Activated B cell treated with CpG ODN at 0.5 μM for 24 hours (primary cell): ENCODE results near the gene ELL3. TPM values are rescaled to one million over a fixed set of nuclear protein-coding genes. Genes with fewer than 3 reads are reported as not detected.
"Not testable (repeated sequence)": the region's sequence is repeated elsewhere in the genome, so short reads cannot be mapped to it uniquely, and the experiment has no call there.

Source experiments
- ATAC-seq: fragments of 200-7000 bp; cut with Tn5 transposase; one replicate; pipeline ENCODE4 v1.10.0; 2021; ENCODE audit warnings: low read depth, mild to moderate bottlenecking, moderate library complexity
- CTCF ChIA-PET: fragments of 350-600 bp; sonication (Branson Sonifier 250); formaldehyde crosslinking; loops from one replicate; lab custom pipeline; 2021; ENCODE audit warnings: antibody characterized with exemption; lab: Charles Lee
- POLR2A ChIA-PET: fragments of 350-600 bp; sonication (Branson Sonifier 250); formaldehyde crosslinking; loops from one replicate; lab custom pipeline; 2021; ENCODE audit warnings: antibody characterized with exemption; lab: Charles Lee
- DNase-seq: peaks from one replicate; pipeline ENCODE4 v3.0.0; 2022
- H3K27ac Mint-ChIP-seq: one replicate; pipeline ENCODE4 v1.8.0; 2020; ENCODE audit warnings: mixed read lengths
- H3K27me3 Mint-ChIP-seq: one replicate; pipeline ENCODE4 v1.8.0; 2021; ENCODE audit warnings: mixed read lengths
- H3K36me3 Mint-ChIP-seq: one replicate; pipeline ENCODE4 v1.8.0; 2021; ENCODE audit warnings: low read depth, mixed read lengths
- H3K4me1 Mint-ChIP-seq: one replicate; pipeline ENCODE4 v1.8.0; 2021; ENCODE audit warnings: mixed read lengths
- H3K4me3 Mint-ChIP-seq: one replicate; pipeline ENCODE4 v1.8.0; 2020; ENCODE audit warnings: mild to moderate bottlenecking, mixed read lengths
- H3K9me3 Mint-ChIP-seq: one replicate; pipeline ENCODE4 v1.8.0; 2020; ENCODE audit warnings: mixed read lengths
- CTCF ChIP-seq: fragments of 200-600 bp; IDR thresholded peaks from one replicate; pipeline ENCODE4 v1.8.0; 2022; ENCODE audit warnings: antibody characterized with exemption, mild to moderate bottlenecking
- intact Hi-C: fragments of 100-400 bp; cut with micrococcal nuclease; formaldehyde crosslinking; loops from one replicate; pipeline ENCODE4 v1.15.1; 2024
- total RNA-seq: library from RNA; stranded (reverse); gene quantifications from 2 replicates; pipeline ENCODE4 v1.2.3, GENCODE V29; 2022

ELL3 gene
- total RNA-seq, 1 donor from 2014 or later, result 108 TPM

DNA sequence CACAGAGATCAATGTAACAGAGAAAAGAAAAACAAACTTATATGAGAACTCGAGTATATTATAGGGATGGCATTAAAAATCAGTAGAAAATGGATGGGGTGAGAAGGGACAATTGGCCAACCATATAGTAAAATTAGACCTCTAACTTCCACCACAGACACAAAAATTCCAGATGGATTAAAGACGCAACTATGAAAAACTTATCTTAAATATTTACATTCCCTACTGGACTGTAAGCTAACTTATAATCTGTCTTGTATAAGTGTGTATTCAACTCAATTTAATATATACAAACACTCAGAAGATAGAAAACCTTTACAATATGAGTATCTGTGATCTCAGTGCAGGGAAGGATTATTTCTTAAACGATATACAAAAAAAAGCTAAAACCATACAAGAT lies 44.7 kb upstream of the ELL3 start:
- ATAC-seq (no peak), DNase-seq (no peak)
- Mint-ChIP-seq H3K27ac (no peak overlapping the region), H3K9me3 (no peaks in the 10 kb centered on the region), H3K4me3 (no peak overlapping the region), H3K27me3 (no peaks in the 10 kb centered on the region), H3K36me3 (peaks cover 37% of the 10 kb centered on the region), H3K4me1 (peaks cover 41% of the 10 kb centered on the region)
- intact Hi-C loops, result loop anchor here (10.0 kb wide), 1 partner anchor 307 kb away; the partner anchor contains the start of gene MAP1A
- TF ChIP-seq CTCF, result no peak
- ChIA-PET POLR2A (interaction anchor here (0.7 to 2.6 kb wide), 5 partner anchors 13 to 278 kb away, joined by 3 to 11 read pairs (median 5); partner anchors contain the start of genes ELL3, HYPK and SERINC4), CTCF (no interaction called here)

DNA sequence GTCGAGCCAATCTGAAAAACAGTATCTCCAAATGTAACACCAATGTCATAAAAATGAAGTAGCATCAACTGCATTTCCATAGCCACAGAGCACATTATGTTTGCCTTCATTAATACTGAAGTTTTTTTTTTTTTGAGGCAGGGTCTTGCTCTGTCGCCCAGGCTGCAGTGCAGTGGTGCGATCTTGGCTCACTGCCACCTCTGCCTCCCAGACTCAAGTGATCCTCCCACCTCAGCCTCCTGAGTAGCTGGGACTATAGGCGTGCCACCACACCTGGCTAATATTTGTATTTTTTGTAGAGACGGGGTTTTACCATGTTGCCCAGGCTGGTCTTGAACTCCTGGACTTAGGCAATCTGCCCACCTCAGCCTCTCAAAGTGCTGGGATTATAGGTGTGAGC lies 38.3 kb upstream of the ELL3 start:
- H3K27ac Mint-ChIP-seq, POLR2A ChIA-PET, H3K4me1 Mint-ChIP-seq, H3K27me3 Mint-ChIP-seq, CTCF ChIA-PET, intact Hi-C loops, H3K4me3 Mint-ChIP-seq, DNase-seq, H3K9me3 Mint-ChIP-seq, ATAC-seq: not testable (repeated sequence)
- peaks cover 72% of the 10 kb centered on the region for H3K36me3 Mint-ChIP-seq

- no peak for TF ChIP-seq CTCF
- peaks cover 28% of the 10 kb centered on the region for H3K4me1 Mint-ChIP-seq
- H3K4me3 Mint-ChIP-seq, result peak overlapping the region; percentile 62
- no peaks in the 10 kb centered on the region for H3K9me3 Mint-ChIP-seq
- intact Hi-C loops, result loop anchor here (1.0 kb wide), 4 partner anchors 9 to 33 kb away; partner anchors contain the start of genes ELL3, HYPK, MFAP1 and SERF2
- DNase-seq (no peak), ATAC-seq (peak; percentile 90)
- peak overlapping the region; percentile 85 for H3K27ac Mint-ChIP-seq
- H3K36me3 Mint-ChIP-seq, result peaks cover 78% of the 10 kb centered on the region
- ChIA-PET POLR2A (interaction anchor here (0.6 to 2.9 kb wide), 16 partner anchors 9 to 1230 kb away, joined by 3 to 80 read pairs (median 6); partner anchors contain the start of genes ELL3, HYPK, MFAP1 and SERF2), CTCF (interaction anchor here (1.0 to 2.0 kb wide), 4 partner anchors 9 to 38 kb away, joined by 3 to 9 read pairs (median 4); partner anchors contain the start of genes ELL3, HYPK, MFAP1 and SERINC4)
- H3K27me3 Mint-ChIP-seq, result no peaks in the 10 kb centered on the region
Measured at GRCh38 chr15:43808960-43809678, 32.4 kb upstream of the ELL3 start.

- H3K4me1 Mint-ChIP-seq, result peaks cover 28% of the 10 kb centered on the region
- intact Hi-C loops, result no loop called here
- peak overlapping the region; percentile 62 for H3K4me3 Mint-ChIP-seq
- POLR2A ChIA-PET, result interaction anchor here (0.7 to 2.9 kb wide), 12 partner anchors 8 to 982 kb away, joined by 3 to 80 read pairs (median 7); partner anchors contain the start of genes ELL3, HYPK, MFAP1 and SERF2
- H3K27me3 Mint-ChIP-seq, result no peaks in the 10 kb centered on the region
- peak overlapping the region; percentile 85 for H3K27ac Mint-ChIP-seq
- no peaks in the 10 kb centered on the region for H3K9me3 Mint-ChIP-seq
- peaks cover 73% of the 10 kb centered on the region for H3K36me3 Mint-ChIP-seq
- no peak for TF ChIP-seq CTCF
- no peak for ATAC-seq
- CTCF ChIA-PET, result interaction anchor here (1.0 to 2.0 kb wide), 3 partner anchors 8 to 32 kb away, joined by 3 to 9 read pairs (median 4); partner anchors contain the start of genes ELL3, HYPK, MFAP1 and SERINC4
- no peak for DNase-seq
Measured at GRCh38 chr15:43808435-43808950, 31.7 kb upstream of the ELL3 start.

- H3K4me1 Mint-ChIP-seq, result peaks cover 40% of the 10 kb centered on the region
- CTCF ChIA-PET, result not testable (repeated sequence)
Measured at GRCh38 chr15:43802676-43803075, 25.9 kb upstream of the ELL3 start.

More at GRCh38 chr15:43802676-43803075, 25.9 kb upstream of the ELL3 start:
- H3K36me3 Mint-ChIP-seq, result peaks cover 69% of the 10 kb centered on the region
- H3K27ac Mint-ChIP-seq, H3K27me3 Mint-ChIP-seq, intact Hi-C loops, H3K9me3 Mint-ChIP-seq, ATAC-seq, H3K4me3 Mint-ChIP-seq, DNase-seq: not testable (repeated sequence)
- POLR2A ChIA-PET, result interaction anchor here (1.4 to 18.0 kb wide), 4 partner anchors 10 to 28 kb away, joined by 6 to 509 read pairs (median 9); partner anchors contain the start of genes ELL3 and SERF2
